ENCODE results near the gene PPP1R12C.
A peak's percentile ranks its signal among the peaks of the same experiment; 100 is the strongest.
"Not testable (repeated sequence)": the region's sequence is repeated elsewhere in the genome, so short reads cannot be mapped to it uniquely, and the experiment has no call there.

PPP1R12C gene

DNA sequence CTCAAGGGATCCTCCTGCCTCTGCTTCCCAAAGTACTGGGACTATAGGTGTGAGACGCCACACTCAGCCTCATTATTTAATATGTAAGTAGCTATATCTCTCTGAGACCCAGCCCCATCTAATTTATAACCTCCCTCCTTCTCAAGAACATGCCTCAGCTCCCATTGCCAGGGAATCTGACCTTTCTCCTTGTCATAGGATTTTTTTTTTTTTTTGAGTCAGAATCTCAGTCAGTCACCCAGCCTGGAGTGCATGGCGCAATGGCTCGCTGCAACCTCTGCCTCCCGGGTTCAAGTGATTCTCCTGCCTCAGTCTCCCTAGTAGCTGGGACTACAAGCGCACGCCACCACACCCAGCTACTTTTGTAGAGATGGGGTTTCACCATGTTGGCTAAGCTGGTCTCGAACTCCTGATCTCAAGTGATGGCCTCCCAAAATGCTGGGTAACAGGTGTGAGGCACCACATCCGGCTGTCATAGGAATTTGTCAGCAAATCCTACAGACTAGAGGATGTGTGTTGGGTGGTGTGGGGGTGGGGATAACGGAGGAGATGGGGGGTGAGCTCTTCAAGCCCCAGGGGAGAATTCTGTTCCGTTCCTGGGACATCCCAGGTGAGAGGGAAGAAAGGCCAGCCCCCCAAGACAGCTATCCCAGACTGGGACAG is 46.8 kb downstream of the PPP1R12C start:
- no peak for DNase-seq

DNA sequence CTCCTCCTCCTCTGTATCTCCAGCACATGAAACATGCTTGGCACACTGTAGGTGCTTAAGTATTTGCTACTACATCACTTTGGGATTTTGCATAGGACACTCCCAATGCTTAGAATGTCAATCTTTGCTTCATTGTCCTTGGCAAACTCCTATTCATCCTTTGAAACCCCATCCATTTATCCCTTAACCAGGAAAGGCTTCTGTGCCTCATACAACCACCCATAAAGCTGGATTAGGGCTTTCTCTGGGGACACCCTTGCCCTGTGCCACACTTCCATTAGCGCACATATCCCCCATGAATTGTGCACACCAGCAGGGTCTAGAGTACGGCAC is 47.6 kb downstream of the PPP1R12C start:
- no peak for DNase-seq

- DNase-seq: no peak
These were observed 48.2 kb downstream of the PPP1R12C start for GRCh38 chr19:55068950-55069864.

GRCh38 chr19:55067869-55068268 is 49.6 kb downstream of the PPP1R12C start:
- DNase-seq: no peak

DNA sequence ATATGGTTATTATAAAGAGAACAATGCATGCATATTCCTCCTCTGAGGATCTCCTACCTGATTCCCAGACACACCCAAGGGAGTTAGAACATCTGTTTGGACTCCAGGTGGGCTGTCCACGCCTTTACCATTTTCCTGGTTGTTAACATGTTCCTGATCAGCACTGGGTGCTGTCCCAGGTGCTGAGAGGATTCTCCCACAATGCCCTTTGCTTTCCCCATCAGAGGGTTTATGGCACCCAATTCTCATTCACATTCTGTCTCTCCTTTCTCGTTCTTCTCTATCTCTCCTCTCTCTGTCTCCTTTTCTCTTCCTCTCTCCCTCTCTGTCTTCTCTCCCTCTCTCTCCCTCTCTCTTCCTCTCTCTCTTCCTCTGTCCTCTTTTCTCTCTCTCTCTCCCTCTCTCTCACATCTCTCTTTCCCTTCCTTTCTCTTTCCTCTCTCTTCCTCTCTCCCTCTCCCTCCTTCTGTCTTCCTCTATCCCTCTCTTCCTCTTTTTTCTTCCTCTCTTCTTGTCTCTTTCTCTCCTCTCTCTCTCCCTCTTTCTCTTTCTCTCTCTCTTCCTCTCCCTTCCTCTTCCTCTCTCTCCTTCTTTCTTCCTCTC is 51.2 kb downstream of the PPP1R12C start:
- no peak for DNase-seq

- DNase-seq: not testable (repeated sequence)
These were observed 51.9 kb downstream of the PPP1R12C start for GRCh38 chr19:55065516-55065915.

DNA sequence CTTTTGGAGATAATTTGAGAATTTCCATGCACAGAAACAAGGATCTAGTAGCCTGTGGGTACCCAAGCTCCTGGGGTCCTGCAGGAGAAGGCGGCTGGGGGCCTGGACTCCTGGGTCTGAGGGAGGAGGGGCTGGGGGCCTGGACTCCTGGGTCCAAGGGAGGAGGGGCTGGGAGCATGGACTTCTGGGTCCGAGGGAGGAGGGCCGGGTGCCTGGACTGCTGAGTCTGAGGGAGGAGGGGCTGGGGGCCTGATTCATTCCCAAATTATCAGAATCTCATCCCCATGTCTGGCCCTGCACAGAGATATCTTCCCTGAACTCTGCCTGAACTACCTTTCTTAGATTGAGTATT is 54.0 kb downstream of the PPP1R12C start:
- DNase-seq: no peak

DNA sequence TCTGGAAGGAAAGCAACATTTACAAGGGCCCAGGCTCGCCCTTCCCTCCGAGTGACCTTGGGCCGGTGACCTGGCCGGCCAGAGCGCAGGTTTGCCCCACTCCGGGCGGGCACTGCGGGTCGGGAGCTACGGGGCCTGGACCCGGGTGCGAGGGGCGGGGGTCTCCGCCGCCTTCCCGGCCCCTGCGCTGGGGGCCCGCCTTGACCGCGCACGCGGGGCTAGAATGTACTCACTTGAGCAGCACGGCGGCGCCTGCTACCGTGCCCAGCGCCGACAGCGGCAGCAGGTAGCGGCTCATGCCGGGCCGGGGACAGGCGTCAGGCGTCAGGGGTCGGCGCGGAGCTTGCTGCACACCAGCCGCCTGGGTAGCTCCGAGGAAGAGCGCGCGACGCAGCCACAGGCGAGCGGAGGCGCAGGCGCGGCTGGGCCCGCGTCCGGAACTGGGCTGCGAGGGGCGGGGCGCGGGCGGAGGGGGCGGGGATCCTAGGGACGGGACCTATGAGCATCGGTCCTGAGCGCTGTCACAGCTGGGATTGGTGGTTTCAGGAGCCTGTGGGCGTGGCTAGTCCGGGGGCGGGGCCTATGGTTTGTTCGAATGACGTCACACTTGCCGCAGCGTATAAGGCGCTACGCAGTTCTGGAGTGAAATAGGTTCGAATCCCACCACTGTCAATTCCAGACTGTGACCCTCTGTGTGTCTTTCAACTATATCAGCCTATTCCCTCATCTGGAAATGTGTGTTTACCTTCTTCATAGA is 54.5 kb downstream of the PPP1R12C start, which contains the start of gene RDH13:
RDH13 (minus strand) TSS at position 414 of the 757 bp plus-strand sequence; CDS start at position 298, 116 bp downstream.
- DNase-seq: peak; percentile 100

DNA sequence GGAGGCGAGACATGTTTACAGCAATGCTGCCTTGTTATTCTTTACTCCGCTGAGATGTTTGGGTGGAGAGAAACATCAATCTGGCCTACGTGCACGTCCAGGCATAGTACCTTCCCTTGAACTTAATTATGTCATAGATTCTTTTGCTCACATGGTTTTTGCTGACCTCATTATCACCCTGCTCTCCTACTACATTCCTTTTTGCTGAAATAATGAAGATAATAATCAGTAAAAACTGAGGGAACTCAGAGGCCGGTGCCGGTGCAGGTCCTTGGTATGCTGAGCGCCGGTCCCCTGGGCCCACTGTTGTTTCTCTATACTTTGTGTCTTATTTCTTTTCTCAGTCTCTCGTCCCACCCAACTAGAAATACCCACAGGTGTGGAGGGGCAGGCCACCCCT is 57.1 kb downstream of the PPP1R12C start:
- DNase-seq: not testable (repeated sequence)

- DNase-seq: no peak
These were observed 58.4 kb downstream of the PPP1R12C start for GRCh38 chr19:55058781-55059610.

GRCh38 chr19:55056827-55057226 is 60.6 kb downstream of the PPP1R12C start:
- DNase-seq: no peak

GRCh38 chr19:55053735-55054134 is 63.7 kb downstream of the PPP1R12C start:
- DNase-seq: no peak

- no peak for DNase-seq
These were observed 66.5 kb downstream of the PPP1R12C start for GRCh38 chr19:55050749-55051532.

DNA sequence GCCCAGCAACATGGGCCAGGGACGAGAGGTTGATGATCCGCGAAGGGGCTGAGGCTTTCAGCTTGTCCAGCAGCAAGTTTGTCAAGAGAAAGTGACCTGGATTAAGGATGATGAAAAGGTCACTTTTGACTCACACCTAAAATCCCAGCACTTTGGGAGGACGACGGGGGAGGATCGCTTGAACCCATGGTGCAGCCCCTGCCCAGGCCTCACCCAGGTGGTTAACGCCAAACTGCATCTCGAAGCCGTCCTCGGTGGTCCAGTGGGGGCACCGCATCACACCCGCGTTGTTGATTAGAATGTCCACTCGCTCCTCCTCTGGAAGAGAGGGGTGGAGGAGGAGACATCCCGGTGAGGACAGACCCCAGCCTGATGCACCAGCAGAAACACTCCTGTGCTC is 69.0 kb downstream of the PPP1R12C start:
- DNase-seq: no peak

- no peak for DNase-seq
These were observed 69.5 kb downstream of the PPP1R12C start for GRCh38 chr19:55047951-55048350.

GRCh38 chr19:55046975-55047622 is 70.3 kb downstream of the PPP1R12C start:
- DNase-seq: no peak

DNA sequence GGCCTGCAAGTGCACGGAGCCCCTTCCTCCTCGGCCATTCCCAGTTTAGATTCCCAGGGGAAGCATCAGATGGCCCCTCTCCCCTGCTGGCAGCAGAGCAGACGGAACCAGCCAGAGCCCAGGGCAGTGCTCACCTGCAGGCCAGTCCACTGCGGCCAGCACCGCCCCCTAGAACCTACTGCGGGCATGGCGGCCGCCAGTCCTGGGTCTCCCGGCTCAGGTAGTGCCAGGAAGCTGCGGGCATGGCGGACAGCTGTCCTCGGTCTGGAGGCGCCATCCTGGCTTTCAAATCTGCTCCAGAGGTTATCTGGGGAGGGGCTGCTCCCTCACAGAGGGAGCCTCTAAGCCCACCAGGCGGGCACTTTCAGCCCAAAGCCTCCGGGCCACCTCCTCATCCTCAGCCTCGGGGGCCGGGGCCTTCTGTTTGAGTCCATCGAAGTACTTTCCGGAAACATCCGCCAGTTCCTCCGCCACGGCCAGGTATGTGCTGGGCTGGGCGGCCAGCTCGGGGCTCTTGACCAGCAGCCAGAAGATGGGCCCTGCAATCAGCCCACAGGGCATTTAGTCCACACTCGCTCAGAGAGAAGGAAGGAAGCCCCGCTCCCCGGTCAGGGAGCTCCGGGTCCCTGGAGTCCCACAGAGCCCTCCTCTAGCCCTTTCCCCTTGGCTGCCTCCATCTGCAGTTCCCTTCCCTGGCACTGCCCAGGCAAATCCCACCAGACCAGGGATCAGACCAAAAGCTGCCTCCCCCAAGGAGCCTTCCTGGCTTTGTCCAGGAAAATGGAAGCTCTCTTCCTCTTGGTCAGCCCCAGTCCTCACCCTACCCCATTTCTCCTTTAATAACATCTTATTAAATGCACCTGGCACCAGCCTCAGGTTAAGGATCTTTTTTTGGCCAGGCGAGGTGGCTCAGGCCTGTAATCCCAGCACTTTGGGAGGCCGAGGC is 72.4 kb downstream of the PPP1R12C start:
- DNase-seq: no peak

- DNase-seq: no peak
These were observed 73.2 kb downstream of the PPP1R12C start for GRCh38 chr19:55044286-55044685.

DNA sequence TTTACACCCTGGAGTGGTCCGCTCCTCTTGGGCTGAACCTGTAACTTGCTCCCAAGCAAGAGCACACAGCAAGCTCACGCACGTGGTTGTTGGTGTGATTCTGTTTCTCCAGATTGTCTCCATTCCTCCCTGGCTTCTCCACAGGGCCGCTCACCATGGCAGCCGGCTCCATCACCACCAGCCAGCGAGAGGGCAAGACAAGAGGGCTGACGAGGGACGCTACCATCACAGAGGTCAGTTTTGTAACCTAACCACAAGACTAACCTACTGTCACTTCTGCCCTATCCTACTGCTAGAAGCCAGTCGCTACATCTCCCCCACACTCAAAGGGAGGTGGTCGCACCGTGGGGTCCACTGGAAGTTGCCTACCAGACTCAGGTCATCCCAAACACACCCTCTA is 74.7 kb downstream of the PPP1R12C start:
- no peak for DNase-seq

DNA sequence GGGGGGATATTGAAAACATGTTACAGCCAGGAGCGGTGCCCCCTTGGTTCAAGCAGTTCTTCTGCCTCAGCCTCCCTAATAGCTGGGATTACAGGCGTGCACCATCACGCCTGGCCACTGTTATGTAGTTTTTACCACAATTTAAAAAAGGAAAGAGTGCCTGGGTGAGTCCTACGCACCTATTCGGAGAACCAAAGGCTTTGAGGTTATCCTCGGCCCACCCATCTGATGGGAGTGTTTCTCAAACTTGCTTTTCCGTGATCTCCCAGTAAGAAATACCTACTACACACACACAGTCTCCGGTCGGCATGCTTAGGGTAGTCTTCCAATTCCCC is 75.1 kb downstream of the PPP1R12C start:
- DNase-seq: no peak

All from stimulated activated CD8-positive, alpha-beta memory T cell treated with anti-CD3 and anti-CD28 coated beads, Interleukin-4, amount 100 ng/mL, for 48 hours (primary cell).